ENCODE results near the gene PLSCR1.

PLSCR1 gene

GRCh38 chr3:146542978-146543377, 1.4 kb downstream of the PLSCR1 start:
- Histone ChIP-seq H3K27me3 (ENCODE audit: control insufficient read depth, low read length) (no peaks in the 10 kb centered on the region), H3K36me3 (ENCODE audit: control insufficient read depth, low read length) (peaks cover 3% of the 10 kb centered on the region; the same call in 1 of the 2 replicates), H3K4me3 (ENCODE audit: low read length) (peak overlapping the region; percentile 91), H3K79me2 (ENCODE audit: control insufficient read depth, low read length) (peaks cover 31% of the 10 kb centered on the region), H3K9me3 (ENCODE audit: control insufficient read depth, insufficient read depth, low read length) (no peaks in the 10 kb centered on the region), H3K4me2 (ENCODE audit: low read length) (peak overlapping the region; percentile 58), H3K4me1 (ENCODE audit: control insufficient read depth, low read length) (peaks cover 32% of the 10 kb centered on the region), H4K20me1 (ENCODE audit: control insufficient read depth, insufficient read depth, low read depth, low read length) (no peaks in the 10 kb centered on the region), H3K27ac (ENCODE audit: low read depth, low read length) (no peak overlapping the region), H3K9me2 (replicated peaks; ENCODE audit: control insufficient read depth, low read length) (no peaks in the 10 kb centered on the region), H3F3A (ENCODE audit: control insufficient read depth, insufficient read depth) (peaks cover 9% of the 10 kb centered on the region)
- no peak for TF ChIP-seq EZH2phosphoT487 (IDR thresholded peaks at IDR 0.05; ENCODE audit: borderline replicate concordance, low read length)
- no peak for TF ChIP-seq CTCF (IDR thresholded peaks at IDR 0.05; ENCODE audit: low read depth, low read length, poor library complexity, severe bottlenecking)

- H3K9me3 ChIP-seq (ENCODE audit: control insufficient read depth, insufficient read depth, low read length) = no peaks in the 10 kb centered on the region
- peaks cover 3% of the 10 kb centered on the region; the same call in 1 of the 2 replicates for H3K36me3 ChIP-seq (ENCODE audit: control insufficient read depth, low read length)
- H3K79me2 ChIP-seq (ENCODE audit: control insufficient read depth, low read length) = peaks cover 31% of the 10 kb centered on the region
- H3K27me3 ChIP-seq (ENCODE audit: control insufficient read depth, low read length) = no peaks in the 10 kb centered on the region
- H3K4me3 ChIP-seq (ENCODE audit: low read length) = no peak overlapping the region
- H3K4me2 ChIP-seq (ENCODE audit: low read length) = peak overlapping the region; percentile 22
- H3K4me1 ChIP-seq (ENCODE audit: control insufficient read depth, low read length) = peaks cover 32% of the 10 kb centered on the region
- peaks cover 9% of the 10 kb centered on the region for H3F3A ChIP-seq (ENCODE audit: control insufficient read depth, insufficient read depth)
- no peak overlapping the region for H3K27ac ChIP-seq (ENCODE audit: low read depth, low read length)
- TF ChIP-seq EZH2phosphoT487 (IDR thresholded peaks at IDR 0.05; ENCODE audit: borderline replicate concordance, low read length) (no peak), CTCF (IDR thresholded peaks at IDR 0.05; ENCODE audit: low read depth, low read length, poor library complexity, severe bottlenecking) (no peak)
- no peaks in the 10 kb centered on the region for H3K9me2 ChIP-seq (replicated peaks; ENCODE audit: control insufficient read depth, low read length)
- H4K20me1 ChIP-seq (ENCODE audit: control insufficient read depth, insufficient read depth, low read depth, low read length) = no peaks in the 10 kb centered on the region
Observed at GRCh38 chr3:146542179-146542578, 2.2 kb downstream of the PLSCR1 start.

DNA sequence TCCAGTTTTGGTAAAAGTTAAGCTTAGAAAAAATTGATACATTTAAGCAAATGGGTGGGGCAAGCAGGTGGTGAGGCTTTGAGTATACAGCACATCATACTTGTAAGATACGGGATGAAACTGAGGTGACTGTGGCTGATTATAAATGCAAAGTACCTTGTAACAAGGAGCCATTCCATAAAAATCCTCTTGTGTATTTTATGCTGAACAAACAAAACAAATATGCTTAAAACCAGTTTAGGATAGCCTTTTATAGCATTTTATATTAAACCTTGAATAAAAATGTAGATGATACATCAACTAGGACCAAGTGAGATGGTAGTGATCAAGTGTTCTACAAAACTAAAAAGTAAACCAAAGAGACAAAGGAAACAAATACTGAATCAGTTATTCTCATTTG, 3.4 kb downstream of the PLSCR1 start:
- peaks cover 9% of the 10 kb centered on the region for H3F3A ChIP-seq (ENCODE audit: control insufficient read depth, insufficient read depth)
- H4K20me1 ChIP-seq (ENCODE audit: control insufficient read depth, insufficient read depth, low read depth, low read length) = no peaks in the 10 kb centered on the region
- H3K79me2 ChIP-seq (ENCODE audit: control insufficient read depth, low read length) = peaks cover 31% of the 10 kb centered on the region
- H3K27ac ChIP-seq (ENCODE audit: low read depth, low read length) = no peak overlapping the region
- no peaks in the 10 kb centered on the region for H3K9me2 ChIP-seq (replicated peaks; ENCODE audit: control insufficient read depth, low read length)
- TF ChIP-seq EZH2phosphoT487 (IDR thresholded peaks at IDR 0.05; ENCODE audit: borderline replicate concordance, low read length) (no peak), CTCF (IDR thresholded peaks at IDR 0.05; ENCODE audit: low read depth, low read length, poor library complexity, severe bottlenecking) (no peak)
- H3K4me1 ChIP-seq (ENCODE audit: control insufficient read depth, low read length) = peaks cover 27% of the 10 kb centered on the region
- no peaks in the 10 kb centered on the region for H3K9me3 ChIP-seq (ENCODE audit: control insufficient read depth, insufficient read depth, low read length)
- H3K27me3 ChIP-seq (ENCODE audit: control insufficient read depth, low read length) = no peaks in the 10 kb centered on the region
- H3K4me2 ChIP-seq (ENCODE audit: low read length) = 0 out of 2 replicates have a peak overlapping the region, but pooled peaks have one; percentile 9
- H3K4me3 ChIP-seq (ENCODE audit: low read length) = no peak overlapping the region
- peaks cover 3% of the 10 kb centered on the region; the same call in 1 of the 2 replicates for H3K36me3 ChIP-seq (ENCODE audit: control insufficient read depth, low read length)
